ENCODE measurements around the gene TBL1Y.

TBL1Y gene

DNA sequence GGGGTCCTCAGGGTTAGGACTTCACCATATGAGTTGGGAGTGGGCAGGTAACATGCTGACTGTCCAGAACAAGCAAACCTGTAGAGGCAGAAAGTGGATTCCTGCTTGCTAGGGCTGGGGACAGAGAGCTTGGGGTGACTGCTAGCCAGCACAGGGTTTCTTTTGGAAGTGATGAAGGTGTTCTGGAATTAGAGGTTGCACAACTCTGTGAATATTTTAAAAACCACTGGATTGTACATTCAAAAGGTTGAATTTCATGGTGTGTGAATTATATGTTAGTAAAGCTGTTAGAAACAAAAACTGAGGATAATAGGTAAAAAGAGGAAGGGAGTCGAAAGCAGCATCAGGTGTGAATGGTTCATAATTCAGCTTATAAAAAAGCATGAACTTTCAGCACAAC, 57.7 kb downstream of the TBL1Y start:
- Histone ChIP-seq H3K36me3 (ENCODE audit: control insufficient read depth in 5 of 5, insufficient read depth in 5 of 5, low read length in 5 of 5) (no peaks in the 10 kb centered on the region), H3K4me1 (ENCODE audit: control insufficient read depth in 5 of 5, insufficient read depth in 5 of 5, low read length in 5 of 5) (no peaks in the 10 kb centered on the region), H3K27me3 (ENCODE audit: control insufficient read depth in 5 of 5, insufficient read depth in 4 of 5, low read length in 5 of 5) (no peaks in the 10 kb centered on the region), H3K9ac (ENCODE audit: low read length in 5 of 5) (no peak overlapping the region), H3K4me3 (ENCODE audit: low read depth in 1 of 5, low read length in 5 of 5) (no peak overlapping the region), H3K9me3 (ENCODE audit: control insufficient read depth in 5 of 5, low read length in 5 of 5) (no peaks in the 10 kb centered on the region), H3K27ac (ENCODE audit: low read depth, low read length) (no peak overlapping the region)

DNA sequence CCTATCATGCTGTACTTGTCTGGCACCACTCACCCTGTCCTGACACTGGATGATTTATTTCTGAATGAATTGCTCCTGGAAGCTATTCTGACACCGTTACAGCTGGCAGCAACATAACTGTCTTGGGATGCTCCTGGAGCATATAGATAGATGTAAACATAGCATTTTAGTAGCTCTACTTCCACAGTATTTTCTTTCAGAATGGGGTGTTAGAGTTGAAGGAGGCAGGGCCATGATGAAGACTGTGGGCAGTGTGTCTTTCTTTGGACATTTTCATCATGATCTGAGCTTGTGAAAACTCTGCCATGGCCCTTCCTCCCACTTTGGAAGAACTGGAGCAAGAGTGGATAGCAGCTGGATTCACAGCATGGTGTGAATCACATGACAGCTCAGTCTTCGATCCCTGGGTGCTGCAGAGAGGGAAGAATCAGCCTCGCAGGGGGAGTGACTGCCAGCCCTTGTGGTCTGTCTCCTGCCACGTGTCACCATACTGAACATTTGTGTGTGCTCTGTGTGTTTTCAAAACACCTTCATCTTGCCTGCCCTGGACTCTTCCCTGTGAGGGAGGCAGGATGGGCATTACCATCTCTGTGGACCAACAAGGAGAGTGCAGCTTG, 61.9 kb downstream of the TBL1Y start:
- no peaks in the 10 kb centered on the region for H3K9me3 ChIP-seq (ENCODE audit: control insufficient read depth in 5 of 5, low read length in 5 of 5)

DNA sequence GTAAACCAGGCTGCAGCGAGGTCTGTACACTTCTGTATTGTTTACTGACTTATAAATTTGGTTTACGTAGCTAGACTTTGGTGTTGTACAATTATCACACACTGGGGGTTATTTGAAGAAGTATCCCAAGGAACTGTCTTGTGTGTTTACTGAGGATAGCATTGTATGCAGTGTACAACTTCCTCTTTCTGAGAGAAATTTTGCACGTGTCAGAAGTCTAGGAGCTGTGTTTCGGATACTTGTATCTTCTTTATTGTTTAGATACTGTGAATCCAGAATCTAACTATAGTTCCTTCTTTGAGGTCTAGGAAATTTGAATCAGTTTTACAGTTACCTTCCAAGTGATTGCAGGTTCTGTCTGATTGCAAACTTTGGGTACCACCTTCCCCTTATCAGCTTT, 64.5 kb downstream of the TBL1Y start:
- Histone ChIP-seq H3K27me3 (ENCODE audit: control insufficient read depth in 5 of 5, insufficient read depth in 4 of 5, low read length in 5 of 5) (no peaks in the 10 kb centered on the region), H3K4me3 (ENCODE audit: low read depth in 1 of 5, low read length in 5 of 5) (no peak overlapping the region), H3K9ac (ENCODE audit: low read length in 5 of 5) (no peak overlapping the region), H3K36me3 (ENCODE audit: control insufficient read depth in 5 of 5, insufficient read depth in 5 of 5, low read length in 5 of 5) (no peaks in the 10 kb centered on the region), H3K27ac (ENCODE audit: low read depth, low read length) (no peak overlapping the region), H3K9me3 (ENCODE audit: control insufficient read depth in 5 of 5, low read length in 5 of 5) (no peaks in the 10 kb centered on the region), H3K4me1 (ENCODE audit: control insufficient read depth in 5 of 5, insufficient read depth in 5 of 5, low read length in 5 of 5) (no peaks in the 10 kb centered on the region)

More for the DNA sequence above, 61.9 kb downstream of the TBL1Y start:
- H3K4me3 ChIP-seq (ENCODE audit: low read depth in 1 of 5, low read length in 5 of 5) = no peak overlapping the region
- H3K4me1 ChIP-seq (ENCODE audit: control insufficient read depth in 5 of 5, insufficient read depth in 5 of 5, low read length in 5 of 5) = no peaks in the 10 kb centered on the region
- no peaks in the 10 kb centered on the region for H3K36me3 ChIP-seq (ENCODE audit: control insufficient read depth in 5 of 5, insufficient read depth in 5 of 5, low read length in 5 of 5)
- H3K9ac ChIP-seq (ENCODE audit: low read length in 5 of 5) = no peak overlapping the region
- H3K27ac ChIP-seq (ENCODE audit: low read depth, low read length) = no peak overlapping the region
- no peaks in the 10 kb centered on the region for H3K27me3 ChIP-seq (ENCODE audit: control insufficient read depth in 5 of 5, insufficient read depth in 4 of 5, low read length in 5 of 5)

DNA sequence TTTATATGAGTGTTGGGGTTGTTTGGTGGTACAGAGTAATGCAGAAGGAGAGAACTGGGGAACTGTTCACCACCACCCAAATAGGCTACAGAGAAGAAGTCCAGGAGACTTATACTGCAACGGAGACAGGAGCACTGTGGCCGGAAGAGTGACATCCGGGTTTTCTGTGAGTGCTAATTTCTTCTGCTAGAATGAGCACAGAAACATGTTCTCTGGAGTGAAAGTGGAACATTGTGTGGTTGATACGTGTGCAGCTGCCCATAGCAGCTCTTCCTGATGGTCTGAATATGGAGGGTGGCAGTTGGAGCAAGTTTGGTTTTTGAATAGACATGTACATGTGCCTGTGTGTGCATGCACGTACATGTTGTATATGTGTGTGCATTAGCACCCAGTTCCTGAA, 67.3 kb downstream of the TBL1Y start:
- Histone ChIP-seq H3K4me3 (ENCODE audit: low read depth in 1 of 5, low read length in 5 of 5) (no peak overlapping the region), H3K9ac (ENCODE audit: low read length in 5 of 5) (no peak overlapping the region), H3K27ac (ENCODE audit: low read depth, low read length) (no peak overlapping the region), H3K4me1 (ENCODE audit: control insufficient read depth in 5 of 5, insufficient read depth in 5 of 5, low read length in 5 of 5) (no peaks in the 10 kb centered on the region), H3K36me3 (ENCODE audit: control insufficient read depth in 5 of 5, insufficient read depth in 5 of 5, low read length in 5 of 5) (no peaks in the 10 kb centered on the region), H3K9me3 (ENCODE audit: control insufficient read depth in 5 of 5, low read length in 5 of 5) (no peaks in the 10 kb centered on the region), H3K27me3 (ENCODE audit: control insufficient read depth in 5 of 5, insufficient read depth in 4 of 5, low read length in 5 of 5) (no peaks in the 10 kb centered on the region)

DNA sequence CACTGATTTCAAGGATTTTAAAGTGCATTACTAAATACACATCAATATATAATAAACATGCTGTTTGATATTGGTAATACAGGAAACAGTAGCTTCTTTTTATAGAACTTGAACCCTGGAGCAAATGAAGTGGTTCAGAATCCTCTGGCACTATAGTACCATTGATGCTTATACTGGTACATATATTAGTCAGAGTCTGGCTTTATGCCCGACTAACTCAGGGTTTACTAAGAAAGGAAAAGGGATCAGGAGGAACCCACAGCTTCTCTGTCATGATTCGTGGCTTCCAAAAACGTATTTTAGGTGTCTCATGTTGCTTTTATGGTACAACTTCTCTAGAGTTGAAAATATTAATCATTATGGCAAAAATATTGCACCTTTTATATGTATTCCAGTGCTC, 72.7 kb downstream of the TBL1Y start:
- Histone ChIP-seq H3K4me3 (ENCODE audit: low read depth in 1 of 5, low read length in 5 of 5) (no peak overlapping the region), H3K9me3 (ENCODE audit: control insufficient read depth in 5 of 5, low read length in 5 of 5) (no peaks in the 10 kb centered on the region), H3K4me1 (ENCODE audit: control insufficient read depth in 5 of 5, insufficient read depth in 5 of 5, low read length in 5 of 5) (no peaks in the 10 kb centered on the region), H3K27me3 (ENCODE audit: control insufficient read depth in 5 of 5, insufficient read depth in 4 of 5, low read length in 5 of 5) (no peaks in the 10 kb centered on the region), H3K36me3 (ENCODE audit: control insufficient read depth in 5 of 5, insufficient read depth in 5 of 5, low read length in 5 of 5) (no peaks in the 10 kb centered on the region), H3K27ac (ENCODE audit: low read depth, low read length) (no peak overlapping the region), H3K9ac (ENCODE audit: low read length in 5 of 5) (no peak overlapping the region)

DNA sequence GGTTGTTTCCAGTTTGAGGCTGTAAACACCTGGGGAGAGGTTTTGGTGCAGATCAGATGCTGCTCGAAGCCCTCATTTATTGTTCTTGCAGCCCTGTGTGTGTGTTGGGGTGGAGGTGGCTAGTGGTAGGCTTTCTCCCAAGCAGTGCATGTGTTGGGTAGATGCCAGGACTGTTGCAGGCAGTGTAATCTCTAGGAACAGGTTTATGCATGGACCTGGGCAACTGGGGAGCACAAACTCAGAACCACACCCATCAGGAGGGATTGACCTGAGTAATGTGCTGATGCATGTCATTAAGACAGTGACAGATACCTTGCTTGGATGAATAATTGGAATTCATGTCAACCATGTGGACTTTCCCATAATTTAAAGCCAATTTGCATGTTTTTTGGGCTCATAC, 77.3 kb downstream of the TBL1Y start:
- H3K27me3 ChIP-seq (ENCODE audit: control insufficient read depth in 5 of 5, insufficient read depth in 4 of 5, low read length in 5 of 5) = no peaks in the 10 kb centered on the region

DNA sequence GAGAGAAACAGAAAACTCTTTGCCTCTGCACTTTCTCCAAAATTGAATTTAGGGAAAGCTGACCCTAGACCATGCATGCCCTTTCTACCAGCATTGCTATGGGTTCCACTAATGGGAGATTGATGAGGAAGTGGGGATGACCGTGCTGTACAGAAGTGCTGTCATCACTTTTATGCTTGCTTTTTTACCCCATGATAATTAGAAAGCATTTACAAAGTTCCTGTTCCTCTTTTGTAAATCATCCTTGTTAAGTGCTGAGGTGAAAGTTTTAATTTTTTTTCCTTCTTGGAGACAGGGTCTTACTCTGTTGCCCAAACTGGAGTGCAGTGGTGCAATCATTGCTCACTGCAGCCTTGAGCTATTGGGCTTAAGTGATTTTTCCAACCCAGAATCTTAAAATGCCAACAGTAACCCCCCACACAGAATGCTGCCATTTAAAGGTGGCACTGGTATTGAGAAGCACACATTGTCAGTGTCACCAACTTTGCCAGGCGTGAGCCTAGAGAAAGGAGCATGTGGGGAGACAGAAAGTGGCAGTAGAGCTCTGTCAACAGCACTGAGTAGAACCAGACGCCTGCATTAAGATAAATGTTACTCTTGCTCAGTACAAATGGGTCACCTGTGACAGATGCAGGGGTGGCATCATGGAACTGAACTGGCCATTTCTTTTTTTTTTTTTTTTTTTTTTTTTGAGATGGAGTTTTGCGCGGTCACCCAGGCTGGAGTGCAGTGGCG, 79.6 kb downstream of the TBL1Y start:
- Histone ChIP-seq H3K9me3 (ENCODE audit: control insufficient read depth in 5 of 5, low read length in 5 of 5) (no peaks in the 10 kb centered on the region), H3K4me1 (ENCODE audit: control insufficient read depth in 5 of 5, insufficient read depth in 5 of 5, low read length in 5 of 5) (no peaks in the 10 kb centered on the region), H3K9ac (ENCODE audit: low read length in 5 of 5) (no peak overlapping the region), H3K27me3 (ENCODE audit: control insufficient read depth in 5 of 5, insufficient read depth in 4 of 5, low read length in 5 of 5) (no peaks in the 10 kb centered on the region), H3K36me3 (ENCODE audit: control insufficient read depth in 5 of 5, insufficient read depth in 5 of 5, low read length in 5 of 5) (no peaks in the 10 kb centered on the region), H3K4me3 (ENCODE audit: low read depth in 1 of 5, low read length in 5 of 5) (no peak overlapping the region), H3K27ac (ENCODE audit: low read depth, low read length) (no peak overlapping the region)

More for the DNA sequence above, 77.3 kb downstream of the TBL1Y start:
- Histone ChIP-seq H3K4me1 (ENCODE audit: control insufficient read depth in 5 of 5, insufficient read depth in 5 of 5, low read length in 5 of 5) (no peaks in the 10 kb centered on the region), H3K9ac (ENCODE audit: low read length in 5 of 5) (no peak overlapping the region), H3K4me3 (ENCODE audit: low read depth in 1 of 5, low read length in 5 of 5) (no peak overlapping the region), H3K27ac (ENCODE audit: low read depth, low read length) (no peak overlapping the region), H3K9me3 (ENCODE audit: control insufficient read depth in 5 of 5, low read length in 5 of 5) (no peaks in the 10 kb centered on the region), H3K36me3 (ENCODE audit: control insufficient read depth in 5 of 5, insufficient read depth in 5 of 5, low read length in 5 of 5) (no peaks in the 10 kb centered on the region)

DNA sequence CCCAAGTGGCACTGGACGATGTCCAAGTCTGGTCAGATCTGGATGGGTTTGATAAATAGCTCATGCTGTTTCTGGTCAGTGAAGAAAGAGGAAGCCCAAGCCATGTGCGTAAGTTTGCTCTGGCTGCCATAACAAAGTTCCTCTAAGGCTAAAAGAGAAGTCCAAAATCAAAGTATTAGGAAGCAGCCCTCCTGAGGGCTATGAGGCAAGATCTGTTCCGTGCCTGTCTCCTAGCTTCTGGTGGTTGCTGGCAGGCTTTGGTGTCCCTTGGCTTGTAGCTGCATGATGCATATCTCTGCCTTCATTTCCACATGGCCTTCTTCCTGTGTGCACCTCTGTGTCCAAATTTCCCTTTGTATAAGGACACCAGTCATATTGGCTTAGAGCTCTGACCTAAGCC, 81.5 kb downstream of the TBL1Y start:
- Histone ChIP-seq H3K36me3 (ENCODE audit: control insufficient read depth in 5 of 5, insufficient read depth in 5 of 5, low read length in 5 of 5) (no peaks in the 10 kb centered on the region), H3K9me3 (ENCODE audit: control insufficient read depth in 5 of 5, low read length in 5 of 5) (no peaks in the 10 kb centered on the region), H3K27ac (ENCODE audit: low read depth, low read length) (no peak overlapping the region)

DNA sequence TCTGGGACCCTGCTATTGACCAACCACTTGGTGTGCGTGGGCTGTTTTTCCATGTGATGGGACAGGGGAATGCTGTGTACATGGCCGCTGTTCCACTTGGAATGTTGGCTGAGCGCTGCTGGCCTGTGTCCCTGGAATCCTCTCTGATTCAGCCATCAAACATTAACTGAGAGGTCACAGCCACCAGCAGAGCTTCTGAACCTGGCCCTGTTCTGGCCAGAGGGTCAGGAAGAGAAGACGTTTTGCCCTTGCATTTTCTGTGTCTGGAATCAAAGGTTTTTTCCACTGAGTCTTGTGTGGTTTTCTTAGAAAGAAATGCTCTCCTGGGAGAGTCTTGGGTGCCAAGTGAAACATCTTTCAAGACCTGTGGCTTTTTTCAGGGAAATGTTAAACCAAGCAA, 85.5 kb downstream of the TBL1Y start:
- Histone ChIP-seq H3K9ac (ENCODE audit: low read length in 5 of 5) (no peak overlapping the region), H3K4me3 (ENCODE audit: low read depth in 1 of 5, low read length in 5 of 5) (no peak overlapping the region), H3K9me3 (ENCODE audit: control insufficient read depth in 5 of 5, low read length in 5 of 5) (no peaks in the 10 kb centered on the region), H3K27me3 (ENCODE audit: control insufficient read depth in 5 of 5, insufficient read depth in 4 of 5, low read length in 5 of 5) (no peaks in the 10 kb centered on the region), H3K4me1 (ENCODE audit: control insufficient read depth in 5 of 5, insufficient read depth in 5 of 5, low read length in 5 of 5) (no peaks in the 10 kb centered on the region), H3K27ac (ENCODE audit: low read depth, low read length) (no peak overlapping the region), H3K36me3 (ENCODE audit: control insufficient read depth in 5 of 5, insufficient read depth in 5 of 5, low read length in 5 of 5) (no peaks in the 10 kb centered on the region)

More for the DNA sequence above, 81.5 kb downstream of the TBL1Y start:
- no peaks in the 10 kb centered on the region for H3K4me1 ChIP-seq (ENCODE audit: control insufficient read depth in 5 of 5, insufficient read depth in 5 of 5, low read length in 5 of 5)
- H3K4me3 ChIP-seq (ENCODE audit: low read depth in 1 of 5, low read length in 5 of 5) = no peak overlapping the region
- H3K9ac ChIP-seq (ENCODE audit: low read length in 5 of 5) = no peak overlapping the region
- H3K27me3 ChIP-seq (ENCODE audit: control insufficient read depth in 5 of 5, insufficient read depth in 4 of 5, low read length in 5 of 5) = no peaks in the 10 kb centered on the region

DNA sequence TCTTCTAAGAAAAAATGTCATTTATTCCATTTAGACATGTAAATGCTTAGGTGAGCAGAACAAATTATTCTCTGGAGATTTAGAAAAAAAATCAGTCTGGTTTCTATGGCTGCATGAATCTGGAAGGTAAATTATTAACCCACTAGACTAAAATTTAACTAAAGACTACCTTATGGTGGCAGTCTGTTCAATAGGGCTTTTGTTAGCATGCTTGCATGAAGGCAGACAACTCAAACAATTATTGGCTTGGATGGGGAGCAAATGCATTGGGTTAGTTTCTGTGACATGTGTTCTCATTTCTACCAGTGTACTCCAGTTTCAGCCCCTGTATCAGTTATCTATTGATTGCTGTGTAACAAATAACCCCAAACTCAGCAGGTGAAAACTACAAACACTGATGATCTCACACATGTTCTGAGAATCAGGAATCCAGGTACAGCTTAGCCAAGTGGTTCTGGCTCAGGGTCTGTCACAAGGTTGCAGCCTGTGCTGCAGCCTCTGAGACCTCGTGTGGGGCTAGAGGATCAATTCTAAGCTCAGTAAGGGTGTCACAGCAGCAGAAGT, 87.1 kb downstream of the TBL1Y start:
- H3K27me3 ChIP-seq (ENCODE audit: control insufficient read depth in 5 of 5, insufficient read depth in 4 of 5, low read length in 5 of 5) = no peaks in the 10 kb centered on the region
- H3K27ac ChIP-seq (ENCODE audit: low read depth, low read length) = no peak overlapping the region
- H3K4me3 ChIP-seq (ENCODE audit: low read depth in 1 of 5, low read length in 5 of 5) = no peak overlapping the region
- H3K9me3 ChIP-seq (ENCODE audit: control insufficient read depth in 5 of 5, low read length in 5 of 5) = no peaks in the 10 kb centered on the region
- no peak overlapping the region for H3K9ac ChIP-seq (ENCODE audit: low read length in 5 of 5)
- no peaks in the 10 kb centered on the region for H3K4me1 ChIP-seq (ENCODE audit: control insufficient read depth in 5 of 5, insufficient read depth in 5 of 5, low read length in 5 of 5)
- H3K36me3 ChIP-seq (ENCODE audit: control insufficient read depth in 5 of 5, insufficient read depth in 5 of 5, low read length in 5 of 5) = no peaks in the 10 kb centered on the region

Measured in subcutaneous abdominal adipose tissue (tissue), 5 donors.